Upper lobe of left lung (tissue), 4 donors: ENCODE results near the gene SIK2.

ENCODE experiments used
- CTCF ChIP-seq, 6 experiments: fragments of 450-650 bp in 4 of 6; fragments of 200-600 bp in 2 of 6; sonication (generic) in 2 of 6; IDR thresholded peaks; one replicate each; pipeline ENCODE4 v1.5.1; 2016 to 2019; ENCODE audit warnings: antibody characterized with exemption in 6 of 6
- EP300 ChIP-seq, 4 donors: sonication (generic); formaldehyde crosslinking; IDR thresholded peaks; one replicate each; pipeline ENCODE4 v1.5.1; 2017; ENCODE audit warnings: antibody characterized with exemption in 4 of 4, control low read depth in 2 of 4
- POLR2A ChIP-seq, 4 donors: fragments of 450-650 bp; IDR thresholded peaks; one replicate each; pipeline ENCODE4 v1.5.1; 2016 to 2017; ENCODE audit warnings: antibody characterized with exemption in 4 of 4, mild to moderate bottlenecking in 2 of 4
- POLR2AphosphoS5 ChIP-seq, 2 donors: sonication (generic); formaldehyde crosslinking; IDR thresholded peaks; one replicate each; pipeline ENCODE4 v1.5.1; 2017; ENCODE audit warnings: antibody characterized with exemption in 2 of 2

GRCh38 chr11:111575740-111576139 is 26.5 kb upstream of the SIK2 start:
- TF ChIP-seq CTCF (IDR thresholded peaks at IDR 0.05) (no peak), POLR2AphosphoS5 (IDR thresholded peaks at IDR 0.05) (no peak), EP300 (IDR thresholded peaks at IDR 0.05) (no peak), POLR2A (IDR thresholded peaks at IDR 0.05) (no peak)
